Measurements from ENCODE around the gene DIO3.
"Not testable (repeated sequence)": the region's sequence is repeated elsewhere in the genome, so short reads cannot be mapped to it uniquely, and the experiment has no call there.

The DIO3 gene

GRCh38 chr14:101543814-101544213 is 17.5 kb upstream of the DIO3 start:
- no peak for DNase-seq (ENCODE audit: low spot score)

GRCh38 chr14:101544550-101544949 is 16.7 kb upstream of the DIO3 start:
- no peak for DNase-seq (ENCODE audit: low spot score)

DNA sequence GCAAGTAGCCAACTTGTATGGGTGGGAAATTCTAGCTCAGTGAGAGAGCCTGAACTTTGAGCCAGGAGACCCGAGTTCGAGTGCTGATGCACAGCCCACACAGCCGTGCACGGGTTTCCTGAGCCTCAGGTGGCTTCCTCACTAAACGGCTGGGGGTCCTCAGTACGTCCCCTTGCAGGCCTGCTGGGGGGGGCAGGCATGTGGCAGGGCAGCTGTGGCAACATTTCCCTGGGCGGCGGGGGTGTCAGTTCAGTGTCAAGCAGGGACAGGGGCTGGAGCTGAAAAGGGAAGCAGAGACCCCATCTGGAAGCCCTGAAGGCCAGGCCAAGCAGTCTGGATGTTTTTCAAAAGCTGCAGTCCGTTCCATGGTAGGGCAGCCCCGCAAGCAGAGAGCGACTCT is 14.6 kb upstream of the DIO3 start:
- no peak for DNase-seq (ENCODE audit: low spot score)

DNA sequence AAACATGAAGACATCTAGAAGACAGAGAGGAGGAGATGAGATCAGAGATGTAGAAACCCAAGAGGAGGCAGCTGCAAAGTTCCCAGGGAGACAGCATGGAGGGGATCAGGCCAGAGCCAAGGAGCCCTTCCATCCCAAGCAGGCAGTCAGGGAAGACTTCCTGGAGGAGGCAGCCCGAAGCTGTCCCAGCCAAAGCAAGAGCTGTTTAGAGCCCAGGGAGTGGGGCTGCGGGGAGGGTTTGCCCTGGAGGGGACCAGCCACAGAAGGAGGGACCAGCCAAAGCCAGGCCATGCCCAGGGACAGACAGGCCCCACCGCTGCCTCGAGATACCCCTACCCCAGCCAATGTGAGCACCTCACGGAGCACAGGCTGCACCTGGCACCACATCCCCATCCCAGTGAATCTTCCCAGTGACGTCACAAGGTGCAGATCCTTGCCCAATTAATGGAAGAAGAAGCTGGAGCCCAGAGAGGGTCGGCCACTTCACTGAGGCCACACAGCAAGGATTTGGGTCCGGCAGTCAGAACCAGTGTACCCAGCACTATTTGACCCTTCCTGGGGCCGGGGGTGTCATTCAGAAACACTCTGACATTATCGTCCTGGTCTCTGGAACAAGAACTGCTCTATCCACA is 14.1 kb upstream of the DIO3 start:
- no peak for DNase-seq (ENCODE audit: low spot score)

DNA sequence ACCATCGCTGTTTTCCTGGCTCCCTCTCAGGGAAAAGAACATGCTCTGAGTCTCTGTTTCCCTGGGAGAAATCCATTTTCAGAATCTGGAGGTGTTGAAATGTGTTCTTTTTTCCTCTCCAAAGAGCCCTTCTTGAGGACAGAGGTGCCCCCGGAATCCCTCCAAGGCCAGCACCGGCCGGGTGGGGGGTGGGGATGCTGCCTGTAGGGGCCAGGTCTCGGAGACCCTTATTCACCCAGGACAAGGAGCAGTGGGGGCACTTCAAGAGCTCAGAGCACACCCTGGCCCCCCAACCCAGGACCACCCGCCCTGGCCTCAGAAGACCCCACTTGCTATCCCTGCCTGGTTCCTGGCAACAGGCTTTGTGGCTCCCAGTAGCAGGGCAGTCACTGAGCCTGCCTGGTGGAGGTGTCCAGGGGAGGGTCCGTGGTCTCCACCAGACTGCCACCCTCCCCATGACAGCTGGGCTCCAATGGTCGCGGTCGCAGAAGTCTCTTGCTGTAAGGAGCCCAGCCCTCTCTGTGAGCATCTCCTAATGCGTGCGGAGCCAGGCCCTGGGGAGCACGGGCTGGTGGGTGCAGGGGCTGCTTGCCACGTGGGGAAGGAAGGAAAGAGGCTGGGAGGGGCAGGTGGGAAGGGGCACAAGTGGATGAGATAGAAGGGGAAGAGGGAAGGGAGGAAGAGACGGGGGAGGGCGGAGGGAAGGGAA is 13.2 kb upstream of the DIO3 start:
- no peak for DNase-seq (ENCODE audit: low spot score)

GRCh38 chr14:101548710-101549109 is 12.6 kb upstream of the DIO3 start:
- DNase-seq (ENCODE audit: low spot score), result no peak

DNA sequence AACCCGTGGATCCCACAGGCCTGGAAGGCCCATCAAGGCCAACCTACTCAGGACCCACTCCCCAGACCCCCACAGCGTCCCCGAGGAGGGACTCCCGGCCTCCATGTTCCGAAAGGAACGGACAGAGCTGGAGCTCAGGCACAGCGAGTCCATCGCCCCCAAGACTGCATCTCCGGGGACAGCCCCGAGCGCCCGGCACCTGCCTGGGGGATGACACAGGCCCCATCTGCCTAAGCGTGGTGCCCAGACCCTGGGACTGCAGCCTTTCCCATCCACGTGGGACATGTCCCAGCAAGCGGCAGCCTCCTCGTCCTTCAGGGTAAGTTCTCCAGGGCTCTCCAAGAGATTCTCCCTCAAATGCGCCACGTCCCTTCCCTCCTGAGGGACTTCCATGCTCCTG is 12.1 kb upstream of the DIO3 start:
- DNase-seq (ENCODE audit: low spot score), result no peak

DNA sequence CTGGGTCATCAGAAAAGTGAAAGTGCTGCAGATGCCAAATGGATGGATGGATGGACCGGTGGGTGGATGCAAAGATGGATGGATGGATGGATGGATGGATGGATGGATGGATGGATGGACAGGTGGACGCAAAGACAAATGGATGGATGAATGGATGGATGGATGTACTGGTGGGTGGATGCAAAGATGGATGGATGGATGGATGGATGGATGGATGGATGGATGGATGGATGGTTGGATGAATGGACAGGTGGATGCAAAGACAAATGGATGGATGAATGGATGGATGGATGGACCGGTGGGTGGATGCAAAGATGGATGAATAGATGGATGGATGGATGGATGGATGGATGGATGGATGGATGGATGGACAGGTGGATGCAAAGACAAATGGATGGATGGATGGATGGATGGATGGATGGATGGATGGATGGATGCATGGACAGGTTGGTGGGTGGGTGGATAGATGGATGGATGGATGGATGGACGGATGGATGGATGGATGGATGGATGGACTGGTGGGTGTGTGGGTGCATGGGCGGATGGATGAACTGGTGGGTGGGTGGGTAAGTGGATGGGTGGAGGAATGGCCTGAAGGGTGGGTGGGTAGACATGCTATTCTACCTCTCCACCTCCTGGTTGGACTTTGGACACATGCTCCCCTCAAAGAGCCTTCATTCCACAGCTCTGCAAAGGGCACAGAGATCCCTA is 10.9 kb upstream of the DIO3 start:
- not testable (repeated sequence) for DNase-seq (ENCODE audit: low spot score)

- no peak for DNase-seq (ENCODE audit: low spot score)
Measured at GRCh38 chr14:101551729-101552595, 9.3 kb upstream of the DIO3 start.

DNA sequence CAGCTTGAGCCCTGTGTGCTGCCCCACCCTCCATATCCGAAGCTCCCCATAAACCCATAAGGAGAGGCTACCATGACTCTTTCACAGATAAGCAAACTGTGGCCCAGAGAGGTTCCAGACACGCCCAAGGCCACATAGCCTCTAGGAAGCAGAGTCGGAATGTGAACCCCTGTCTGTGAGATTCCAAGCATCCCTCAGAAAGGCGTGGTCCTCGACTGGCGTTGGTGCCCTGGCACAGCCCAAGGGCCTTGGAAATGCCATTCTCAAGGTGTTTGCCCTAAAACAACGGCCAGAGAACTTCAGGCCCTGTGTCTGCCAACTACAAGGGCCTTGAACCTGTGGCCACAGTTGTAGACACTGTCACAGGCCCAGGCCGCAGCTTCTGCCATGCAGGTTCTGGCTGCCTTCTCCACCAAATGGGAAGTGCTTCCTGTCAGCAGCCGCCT is 8.5 kb upstream of the DIO3 start:
- DNase-seq (ENCODE audit: low spot score), result no peak

DNA sequence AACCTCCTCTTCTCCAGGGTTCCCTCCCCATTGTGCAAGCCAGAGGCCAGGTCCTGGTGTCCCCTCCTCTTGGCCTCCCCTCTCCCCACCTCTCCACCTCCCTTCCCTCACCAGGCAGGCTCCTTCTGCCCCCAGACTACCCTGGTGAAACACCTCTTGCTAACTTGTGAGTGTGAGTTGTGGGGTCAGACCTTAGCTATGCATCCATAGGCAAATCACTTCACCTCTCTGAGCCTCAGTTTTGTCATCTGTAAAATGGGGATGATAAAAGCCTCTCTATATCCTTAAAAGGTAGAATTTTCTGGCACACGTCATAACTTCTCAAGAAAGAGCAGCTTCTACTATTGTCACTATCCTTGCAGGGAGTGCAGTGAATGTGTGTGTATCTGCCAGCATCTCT is 7.9 kb upstream of the DIO3 start:
- no peak for DNase-seq (ENCODE audit: low spot score)

GRCh38 chr14:101553931-101554330 is 7.4 kb upstream of the DIO3 start:
- DNase-seq (ENCODE audit: low spot score), result no peak

GRCh38 chr14:101554991-101555668 is 6.2 kb upstream of the DIO3 start:
- no peak for DNase-seq (ENCODE audit: low spot score)

GRCh38 chr14:101555669-101556043 is 5.6 kb upstream of the DIO3 start:
- not testable (repeated sequence) for DNase-seq (ENCODE audit: low spot score)

- DNase-seq (ENCODE audit: low spot score), result no peak
Measured at GRCh38 chr14:101556131-101556530, 5.2 kb upstream of the DIO3 start.

- no peak for DNase-seq (ENCODE audit: low spot score)
Measured at GRCh38 chr14:101556566-101557320, 4.6 kb upstream of the DIO3 start.

DNA sequence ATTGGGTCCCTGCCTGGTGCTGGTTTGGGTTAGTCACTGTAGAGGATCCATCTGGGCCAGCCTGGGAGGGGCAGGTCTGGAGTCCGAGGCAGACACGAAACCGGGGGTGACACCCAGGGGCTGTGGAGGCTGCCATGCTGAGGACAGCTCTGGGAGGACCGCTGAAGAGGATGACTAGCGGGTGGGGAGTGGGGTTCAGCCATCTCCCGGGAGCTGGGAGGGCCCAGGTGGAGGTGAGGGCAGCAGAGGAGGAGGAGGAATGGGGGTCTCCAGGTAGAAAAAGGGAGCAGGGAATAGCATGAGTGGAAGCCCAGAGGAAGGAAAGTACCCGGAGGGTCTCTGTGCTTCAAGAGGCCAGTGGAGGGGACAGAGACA is 4.0 kb upstream of the DIO3 start:
- no peak for DNase-seq (ENCODE audit: low spot score)

DNA sequence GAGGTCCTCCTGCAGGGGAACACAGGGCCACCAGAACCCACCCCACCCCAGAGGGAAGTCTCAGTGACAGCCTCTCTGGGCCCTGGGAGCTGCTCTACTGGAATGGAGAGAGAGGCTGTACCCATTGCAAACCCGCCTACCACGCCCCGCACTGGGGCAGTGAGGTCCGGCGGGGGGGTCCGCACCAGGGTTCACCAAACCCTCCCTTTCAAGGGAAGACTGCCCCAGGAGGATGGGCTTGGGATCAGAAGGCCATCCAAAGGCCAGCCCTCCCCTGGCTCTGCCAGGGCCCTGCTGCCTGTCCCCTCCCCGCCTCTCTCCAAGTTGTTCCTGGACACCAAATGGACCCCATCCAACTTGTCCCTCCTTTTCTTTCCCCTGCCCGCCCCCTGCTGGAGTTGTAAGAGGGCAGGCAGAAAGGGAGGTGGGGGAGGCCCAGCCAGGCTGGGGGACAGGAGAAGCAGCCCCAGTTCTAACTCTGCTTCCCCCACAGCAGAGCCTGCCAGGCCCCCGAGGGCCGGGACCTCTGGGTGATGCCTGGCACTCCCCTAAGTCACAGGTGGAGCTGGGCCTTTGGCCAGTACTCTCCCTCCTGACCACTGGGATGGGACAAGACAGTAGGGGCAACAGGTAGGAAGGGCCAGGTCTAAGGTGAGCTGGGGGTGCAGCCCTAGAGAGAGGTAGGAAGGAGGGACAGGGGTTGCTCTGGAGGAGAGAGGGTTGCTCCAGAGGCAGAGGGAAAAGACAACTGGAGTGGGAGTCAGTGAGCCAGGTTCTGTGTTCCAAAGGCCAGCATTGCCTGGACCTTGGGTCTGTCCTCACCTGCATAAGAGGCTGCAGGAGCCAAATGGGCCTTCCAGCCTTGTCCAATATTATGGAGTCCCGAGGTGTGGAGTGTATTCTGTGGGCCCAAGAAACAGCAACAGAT is 3.2 kb upstream of the DIO3 start:
- DNase-seq (ENCODE audit: low spot score), result no peak

DNA sequence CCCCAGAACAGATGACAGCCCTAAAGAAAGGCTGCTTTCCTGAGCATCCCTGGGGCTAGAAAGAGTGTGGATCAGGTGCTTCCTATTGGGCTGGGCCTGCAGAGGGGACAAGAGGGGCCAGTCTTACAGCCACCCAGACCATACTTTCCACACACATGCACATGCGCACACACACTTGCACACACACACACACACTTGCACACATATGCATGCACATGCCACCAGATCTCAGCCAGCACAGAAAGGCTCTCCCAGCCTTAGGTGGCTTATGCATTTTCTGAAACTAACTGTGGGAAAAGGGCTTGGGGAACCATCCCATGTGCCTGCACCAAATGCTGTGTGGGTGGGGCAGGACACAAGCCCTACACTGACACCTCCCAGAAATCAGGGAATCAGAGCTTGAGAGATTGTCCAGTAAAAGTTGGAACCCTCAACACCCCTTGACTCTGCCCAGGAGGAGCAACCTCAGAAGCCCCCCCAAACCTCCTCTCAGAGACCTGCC is 2.5 kb upstream of the DIO3 start:
- no peak for DNase-seq (ENCODE audit: low spot score)

GRCh38 chr14:101559250-101559623 is 2.1 kb upstream of the DIO3 start:
- DNase-seq (ENCODE audit: low spot score), result no peak

All from GM03348 (cell line).